Gastroesophageal sphincter (tissue), 4 donors: ENCODE measurements around the gene S100Z. TPM values are rescaled to one million over a fixed set of nuclear protein-coding genes. Genes with fewer than 3 reads are reported as not detected.
"Not testable (repeated sequence)": the region's sequence is repeated elsewhere in the genome, so short reads cannot be mapped to it uniquely, and the experiment has no call there.

Source experiments
- ATAC-seq: fragments of 150-250 bp; one replicate; pipeline ENCODE4 v1.9.1; 2016; ENCODE audit warnings: mild to moderate bottlenecking, moderate library complexity
- H3K27ac ChIP-seq, 4 donors: fragments of 200-600 bp; sonication (generic) in 3 of 4; 1 replicate in 3 of 4; 2 replicates in 1 of 4; pipeline ENCODE4 v1.5.1; 2016 to 2019
- H3K27me3 ChIP-seq: fragments of 200-600 bp; sonication (generic); one replicate; pipeline ENCODE4 v1.5.1; 2019
- H3K36me3 ChIP-seq, 2 donors: fragments of 200-600 bp; sonication (generic); one replicate each; pipeline ENCODE4 v1.5.1; 2019; ENCODE audit warnings: control low read depth in 1 of 2
- H3K4me1 ChIP-seq, 3 donors: fragments of 200-600 bp; sonication (generic); 1 replicate in 2 of 3; 2 replicates in 1 of 3; pipeline ENCODE4 v1.5.1; 2016 to 2019; ENCODE audit warnings: control low read depth in 2 of 3
- H3K4me3 ChIP-seq, 2 donors: fragments of 200-600 bp; sonication (generic); one replicate each; pipeline ENCODE4 v1.5.1; 2019; ENCODE audit warnings: mild to moderate bottlenecking in 1 of 2, moderate library complexity in 1 of 2
- H3K9me3 ChIP-seq, 3 donors: fragments of 200-600 bp; sonication (generic); one replicate each; pipeline ENCODE4 v1.5.1; 2017 to 2019; ENCODE audit warnings: control low read depth in 2 of 3
- EP300 ChIP-seq: sonication (generic); formaldehyde crosslinking; IDR thresholded peaks from one replicate; pipeline ENCODE4 v1.6.1; 2017; ENCODE audit warnings: antibody characterized with exemption, mild to moderate bottlenecking
- POLR2A ChIP-seq, 2 donors: fragments of 450-650 bp; IDR thresholded peaks; one replicate each; pipeline ENCODE4 v1.6.1; 2017; ENCODE audit warnings: antibody characterized with exemption in 2 of 2, mild to moderate bottlenecking in 2 of 2, moderate library complexity in 1 of 2
- POLR2AphosphoS5 ChIP-seq: sonication (generic); formaldehyde crosslinking; IDR thresholded peaks from one replicate; pipeline ENCODE4 v1.6.1; 2017; ENCODE audit warnings: antibody characterized with exemption
- WGBS, 2 donors: methylation state at CpG; one replicate each; pipeline ENCODE4 v1.1.5; 2018; ENCODE audit warnings: low coverage in 1 of 2; 5-methylcytosine and 5-hydroxymethylcytosine counted together
- total RNA-seq, 4 donors: library from RNA; depleted of rRNA; stranded (reverse); fragments of >200 nt; gene quantifications; one replicate each; pipeline ENCODE4 v1.1.0, GENCODE V29; 2016
- TF ChIP-seq, protein P1 (sequence below), 4 experiments: fragments of 200-600 bp in 2 of 4; fragments of 450-650 bp in 2 of 4; sonication (generic) in 1 of 4; IDR thresholded peaks; one replicate each; pipeline ENCODE4 v1.5.1; 2017 to 2019; ENCODE audit warnings: antibody characterized with exemption in 4 of 4, mild to moderate bottlenecking in 2 of 4, moderate library complexity in 2 of 4

Gene S100Z
- total RNA-seq, 4 donors from 2014 or later = not detected

DNA sequence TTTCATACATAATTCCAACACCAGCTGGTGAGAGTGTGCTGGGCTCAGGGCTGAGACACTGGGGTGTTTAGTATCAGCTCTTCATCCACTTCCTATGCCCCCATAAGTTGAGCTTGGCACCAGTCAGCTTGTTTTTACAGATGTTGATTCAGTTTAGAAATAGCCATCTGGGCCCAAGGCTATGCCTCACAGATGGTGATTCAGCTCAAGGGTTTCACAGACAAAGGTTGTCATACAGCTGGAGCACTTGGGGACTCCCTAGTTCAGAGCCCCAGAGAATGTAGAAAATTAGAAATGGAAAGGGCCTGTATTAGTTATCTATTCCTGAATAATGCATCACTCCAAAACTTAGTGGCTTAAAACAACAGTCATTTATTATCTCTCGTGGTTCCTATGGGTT, 92.8 kb downstream of the S100Z start:
- no peaks in the 10 kb centered on the region for H3K4me1 ChIP-seq
- no peaks in the 10 kb centered on the region for H3K36me3 ChIP-seq
- H3K4me3 ChIP-seq = no peak overlapping the region
- H3K9me3 ChIP-seq = no peaks in the 10 kb centered on the region
- ATAC-seq = no peak
- no peaks in the 10 kb centered on the region for H3K27me3 ChIP-seq
- TF ChIP-seq, protein P1, sequence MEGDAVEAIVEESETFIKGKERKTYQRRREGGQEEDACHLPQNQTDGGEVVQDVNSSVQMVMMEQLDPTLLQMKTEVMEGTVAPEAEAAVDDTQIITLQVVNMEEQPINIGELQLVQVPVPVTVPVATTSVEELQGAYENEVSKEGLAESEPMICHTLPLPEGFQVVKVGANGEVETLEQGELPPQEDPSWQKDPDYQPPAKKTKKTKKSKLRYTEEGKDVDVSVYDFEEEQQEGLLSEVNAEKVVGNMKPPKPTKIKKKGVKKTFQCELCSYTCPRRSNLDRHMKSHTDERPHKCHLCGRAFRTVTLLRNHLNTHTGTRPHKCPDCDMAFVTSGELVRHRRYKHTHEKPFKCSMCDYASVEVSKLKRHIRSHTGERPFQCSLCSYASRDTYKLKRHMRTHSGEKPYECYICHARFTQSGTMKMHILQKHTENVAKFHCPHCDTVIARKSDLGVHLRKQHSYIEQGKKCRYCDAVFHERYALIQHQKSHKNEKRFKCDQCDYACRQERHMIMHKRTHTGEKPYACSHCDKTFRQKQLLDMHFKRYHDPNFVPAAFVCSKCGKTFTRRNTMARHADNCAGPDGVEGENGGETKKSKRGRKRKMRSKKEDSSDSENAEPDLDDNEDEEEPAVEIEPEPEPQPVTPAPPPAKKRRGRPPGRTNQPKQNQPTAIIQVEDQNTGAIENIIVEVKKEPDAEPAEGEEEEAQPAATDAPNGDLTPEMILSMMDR (IDR thresholded peaks at IDR 0.05) = no peak
- no peak for TF ChIP-seq EP300
- TF ChIP-seq POLR2A (IDR thresholded peaks at IDR 0.05) = no peak
- TF ChIP-seq POLR2AphosphoS5 = no peak
- whole genome bisulfite sequencing, 2 donors = 67 to 80% methylated on average over 1 of the region's 1 CpG
- no peak overlapping the region for H3K27ac ChIP-seq

DNA sequence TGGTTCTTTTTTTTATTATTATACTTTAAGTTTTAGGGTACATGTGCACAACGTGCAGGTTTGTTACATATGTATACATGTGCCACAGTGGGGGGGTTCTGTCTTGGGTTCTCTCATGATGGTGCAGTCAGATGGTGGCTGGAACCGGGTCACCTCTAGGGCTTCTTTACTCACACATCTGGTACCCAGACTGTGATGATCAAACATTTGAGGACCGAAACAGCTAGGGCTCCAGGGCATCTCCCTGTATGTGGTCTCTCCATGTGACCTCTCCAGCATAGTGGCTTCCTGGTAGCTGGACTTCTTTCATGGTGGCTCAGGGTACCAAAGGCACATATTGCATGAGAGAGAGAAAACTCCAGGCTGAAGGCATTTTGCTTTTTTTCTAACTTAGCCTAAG, 93.2 kb downstream of the S100Z start:
- Histone ChIP-seq H3K4me3 (no peak overlapping the region), H3K27ac (no peak overlapping the region), H3K9me3 (no peaks in the 10 kb centered on the region), H3K27me3 (no peaks in the 10 kb centered on the region), H3K36me3 (no peaks in the 10 kb centered on the region), H3K4me1 (no peaks in the 10 kb centered on the region)
- 64 to 82% methylated on average over 2 to 3 of the region's 3 CpGs for whole genome bisulfite sequencing, 2 donors
- ATAC-seq = no peak
- no peak for TF ChIP-seq POLR2A (IDR thresholded peaks at IDR 0.05)
- TF ChIP-seq EP300 = no peak
- TF ChIP-seq, protein P1 (IDR thresholded peaks at IDR 0.05) = no peak
- TF ChIP-seq POLR2AphosphoS5 = no peak

DNA sequence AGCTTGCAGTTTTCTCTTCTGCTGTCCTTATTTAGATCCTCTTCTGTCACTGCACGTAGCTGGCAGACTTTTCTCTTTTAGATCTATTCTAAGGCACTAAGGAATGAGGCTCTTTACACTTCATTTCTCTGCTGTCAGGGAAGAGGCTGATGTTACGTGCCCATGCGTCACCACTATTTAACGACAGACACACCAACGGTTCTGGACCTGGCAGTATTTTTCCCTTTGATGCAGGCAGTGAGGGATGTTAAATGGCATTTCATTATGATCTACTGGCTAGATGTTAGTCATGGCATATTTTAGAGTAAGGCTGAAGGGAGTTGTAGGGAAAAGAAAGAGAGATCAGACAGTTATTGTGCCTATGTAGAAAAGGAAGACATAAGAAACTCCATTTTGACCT, 94.8 kb downstream of the S100Z start:
- 27 to 65% methylated on average over 5 of the region's 5 CpGs for WGBS, 2 donors
- TF ChIP-seq POLR2AphosphoS5 = no peak
- no peak for TF ChIP-seq EP300
- TF ChIP-seq, protein P1 (IDR thresholded peaks at IDR 0.05) = no peak
- no peak for TF ChIP-seq POLR2A (IDR thresholded peaks at IDR 0.05)
- no peak for ATAC-seq

DNA sequence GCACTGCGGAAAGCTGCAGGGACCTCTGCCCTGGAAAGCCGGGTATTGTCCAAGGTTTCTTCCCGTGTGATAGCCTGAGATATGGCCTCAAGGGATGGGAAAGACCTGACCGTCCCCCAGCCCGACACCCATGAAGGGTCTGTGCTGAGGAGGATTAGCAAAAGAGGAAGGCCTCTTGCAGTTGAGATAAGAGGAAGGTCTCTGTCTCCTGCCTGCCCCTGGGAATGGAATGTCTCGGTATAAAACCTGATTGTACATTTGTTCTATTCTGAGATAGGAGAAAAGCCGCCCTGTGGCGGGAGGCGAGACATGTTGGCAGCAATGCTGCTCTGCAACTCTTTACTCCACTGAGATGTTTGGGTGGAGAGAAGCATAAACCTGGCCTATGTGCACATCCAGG, 95.4 kb downstream of the S100Z start:
- not testable (repeated sequence) for H3K4me1 ChIP-seq, H3K9me3 ChIP-seq, H3K27ac ChIP-seq, ATAC-seq, H3K27me3 ChIP-seq, H3K36me3 ChIP-seq, H3K4me3 ChIP-seq
- 51 to 70% methylated on average over 2 to 3 of the region's 9 CpGs for WGBS, 2 donors

More for the DNA sequence above, 94.8 kb downstream of the S100Z start:
- Histone ChIP-seq H3K9me3 (no peaks in the 10 kb centered on the region), H3K36me3 (no peaks in the 10 kb centered on the region), H3K27me3 (no peaks in the 10 kb centered on the region), H3K4me1 (no peaks in the 10 kb centered on the region), H3K4me3 (no peak overlapping the region), H3K27ac (no peak overlapping the region)

DNA sequence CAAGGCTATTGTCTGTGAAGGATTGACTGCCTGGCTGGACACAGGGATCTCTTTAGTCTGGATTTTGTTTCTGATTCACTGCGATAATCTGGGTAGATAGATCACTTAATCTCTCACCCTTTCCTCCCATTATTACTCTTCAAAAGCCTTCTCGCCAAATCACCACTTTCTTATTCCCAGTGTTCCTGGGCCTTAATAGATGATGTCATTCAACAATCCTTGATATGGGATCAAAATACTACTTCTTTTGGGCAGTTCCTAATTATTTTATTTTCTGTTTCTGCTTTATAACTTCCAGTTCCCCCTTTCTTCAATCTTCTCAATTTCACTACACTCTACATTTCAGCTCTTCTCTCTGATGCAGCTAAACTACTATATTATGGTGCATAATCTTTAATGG, 96.3 kb downstream of the S100Z start:
- no peak for ATAC-seq
- Histone ChIP-seq H3K4me1 (no peaks in the 10 kb centered on the region), H3K9me3 (no peaks in the 10 kb centered on the region), H3K27ac (no peak overlapping the region), H3K36me3 (no peaks in the 10 kb centered on the region), H3K4me3 (no peak overlapping the region), H3K27me3 (no peaks in the 10 kb centered on the region)
- no peak for TF ChIP-seq POLR2A (IDR thresholded peaks at IDR 0.05)
- no peak for TF ChIP-seq POLR2AphosphoS5
- TF ChIP-seq EP300 = no peak
- TF ChIP-seq, protein P1 (IDR thresholded peaks at IDR 0.05) = no peak
- 73 to 86% methylated on average over 2 of the region's 2 CpGs for WGBS, 2 donors

DNA sequence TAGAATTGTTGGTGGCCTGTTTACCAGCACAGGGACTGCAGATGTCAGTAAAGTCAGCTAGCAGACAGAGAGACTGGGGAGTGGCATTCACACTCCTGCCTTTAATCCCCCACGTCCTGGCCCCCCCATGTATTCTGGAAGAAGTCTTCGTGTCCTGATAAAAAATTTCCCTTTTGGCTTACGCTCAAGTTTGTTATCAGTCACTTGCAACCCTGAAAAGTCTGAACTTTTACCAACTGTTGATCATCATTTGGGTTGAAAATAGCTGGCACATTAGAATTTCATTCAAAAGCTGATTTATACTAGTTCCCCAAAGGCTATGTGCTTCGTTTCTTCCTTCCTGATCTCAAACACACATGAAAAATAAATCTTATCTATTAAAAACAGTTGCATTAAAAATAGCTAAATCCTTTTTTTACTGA, 97.3 kb downstream of the S100Z start:
- H3K4me3 ChIP-seq = no peak overlapping the region
- ATAC-seq = no peak
- WGBS, 2 donors = 24 to 40% methylated on average over 4 of the region's 4 CpGs
- H3K9me3 ChIP-seq = no peaks in the 10 kb centered on the region
- H3K27me3 ChIP-seq = peaks cover 2% of the 10 kb centered on the region
- no peaks in the 10 kb centered on the region for H3K36me3 ChIP-seq
- no peaks in the 10 kb centered on the region for H3K4me1 ChIP-seq
- TF ChIP-seq POLR2AphosphoS5 (no peak), EP300 (no peak), POLR2A (IDR thresholded peaks at IDR 0.05) (no peak)
- TF ChIP-seq, protein P1 (IDR thresholded peaks at IDR 0.05) = no peak
- H3K27ac ChIP-seq = no peak overlapping the region
